IgD-negative memory B cell (primary cell): ENCODE results near the gene IFNA7. TPM values are rescaled to one million over a fixed set of nuclear protein-coding genes. Genes with fewer than 3 reads are reported as not detected.
A peak's percentile ranks its signal among the peaks of the same experiment; 100 is the strongest.
"Not testable (repeated sequence)": the region's sequence is repeated elsewhere in the genome, so short reads cannot be mapped to it uniquely, and the experiment has no call there.

ENCODE experiments used
- H3K27ac Mint-ChIP-seq, 3 donors: one replicate each; pipeline ENCODE4 v1.8.0; 2020 to 2022; ENCODE audit warnings: mild to moderate bottlenecking in 3 of 3, mixed read lengths in 3 of 3, moderate library complexity in 1 of 3
- H3K27me3 Mint-ChIP-seq: one replicate; pipeline ENCODE4 v1.8.0; 2021; ENCODE audit warnings: mixed read lengths
- H3K36me3 Mint-ChIP-seq: one replicate; pipeline ENCODE4 v1.8.0; 2020; ENCODE audit warnings: mild to moderate bottlenecking, mixed read lengths
- H3K4me1 Mint-ChIP-seq, 3 donors: one replicate each; pipeline ENCODE4 v1.8.0; 2020 to 2022; ENCODE audit warnings: mixed read lengths in 3 of 3, mild to moderate bottlenecking in 1 of 3
- H3K4me3 Mint-ChIP-seq, 4 donors: one replicate each; pipeline ENCODE4 v1.8.0; 2020 to 2022; ENCODE audit warnings: mild to moderate bottlenecking in 4 of 4, mixed read lengths in 4 of 4, moderate library complexity in 3 of 4
- H3K9me3 Mint-ChIP-seq, 3 donors: one replicate each; pipeline ENCODE4 v1.8.0; 2020 to 2021; ENCODE audit warnings: mixed read lengths in 3 of 3, mild to moderate bottlenecking in 1 of 3
- polyA plus RNA-seq: library from polyadenylated mRNA; unstranded; fragments of 300-500 nt; fragmentation: Illumina TruSeq; gene quantifications from one replicate; pipeline ENCODE4 v1.2.3, GENCODE V29; 2021

The IFNA7 gene
- polyA plus RNA-seq, 1 donor from 2014 or later, result not detected

DNA sequence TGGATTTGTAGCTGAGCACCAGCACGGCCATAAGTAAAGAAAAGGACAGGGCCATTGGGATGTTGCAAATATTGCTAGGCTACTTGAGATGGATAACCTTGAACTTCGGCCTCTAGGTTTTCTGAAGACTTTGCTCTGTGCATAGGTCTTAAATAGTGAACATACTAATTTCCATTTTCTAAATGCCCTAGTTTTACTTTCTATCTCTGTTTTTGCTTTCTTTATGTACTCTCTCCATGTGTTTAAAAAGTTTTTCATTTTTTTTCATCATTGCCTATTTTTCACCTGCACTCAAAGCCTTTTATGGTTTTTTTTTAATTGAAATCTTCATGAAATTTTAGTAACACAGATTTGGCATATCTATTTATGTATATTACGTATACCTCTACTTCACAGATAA lies 5.0 kb upstream of the IFNA7 start, which contains the start of gene IFNA10:
Gene IFNA10, minus strand, starts transcription at position 101 of the 400 bp plus-strand sequence. Its CDS starts 46 bp downstream, at position 55.
- not testable (repeated sequence) for H3K9me3 Mint-ChIP-seq, H3K4me1 Mint-ChIP-seq, H3K27me3 Mint-ChIP-seq, H3K4me3 Mint-ChIP-seq, H3K27ac Mint-ChIP-seq, H3K36me3 Mint-ChIP-seq

DNA sequence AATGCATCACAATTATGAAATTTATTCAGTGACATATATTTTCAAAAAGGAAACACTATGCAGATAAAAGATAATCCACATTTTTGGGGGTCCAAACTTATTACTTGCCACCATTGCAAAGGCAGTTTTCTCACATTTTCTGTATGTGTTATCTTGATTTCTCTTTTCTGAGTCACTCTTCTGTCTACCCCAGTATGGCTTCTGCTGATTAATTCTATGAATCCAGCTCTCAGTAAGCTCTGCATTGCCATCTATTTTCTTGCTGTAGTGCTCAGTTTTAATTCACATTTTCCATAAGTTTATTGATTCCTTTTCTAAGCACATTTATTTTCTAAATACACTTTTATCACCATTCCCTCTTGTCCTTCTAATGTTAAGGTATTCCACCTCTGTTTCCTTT lies 3.2 kb upstream of the IFNA7 start:
- Mint-ChIP-seq H3K9me3 (peaks cover 0 to 4% (median 3%) of the 10 kb centered on the region in 3 donors), H3K36me3 (peaks cover 2% of the 10 kb centered on the region), H3K4me1 (no peaks in the 10 kb centered on the region), H3K27me3 (peaks cover 15% of the 10 kb centered on the region), H3K27ac (no peak overlapping the region), H3K4me3 (no peak overlapping the region)

DNA sequence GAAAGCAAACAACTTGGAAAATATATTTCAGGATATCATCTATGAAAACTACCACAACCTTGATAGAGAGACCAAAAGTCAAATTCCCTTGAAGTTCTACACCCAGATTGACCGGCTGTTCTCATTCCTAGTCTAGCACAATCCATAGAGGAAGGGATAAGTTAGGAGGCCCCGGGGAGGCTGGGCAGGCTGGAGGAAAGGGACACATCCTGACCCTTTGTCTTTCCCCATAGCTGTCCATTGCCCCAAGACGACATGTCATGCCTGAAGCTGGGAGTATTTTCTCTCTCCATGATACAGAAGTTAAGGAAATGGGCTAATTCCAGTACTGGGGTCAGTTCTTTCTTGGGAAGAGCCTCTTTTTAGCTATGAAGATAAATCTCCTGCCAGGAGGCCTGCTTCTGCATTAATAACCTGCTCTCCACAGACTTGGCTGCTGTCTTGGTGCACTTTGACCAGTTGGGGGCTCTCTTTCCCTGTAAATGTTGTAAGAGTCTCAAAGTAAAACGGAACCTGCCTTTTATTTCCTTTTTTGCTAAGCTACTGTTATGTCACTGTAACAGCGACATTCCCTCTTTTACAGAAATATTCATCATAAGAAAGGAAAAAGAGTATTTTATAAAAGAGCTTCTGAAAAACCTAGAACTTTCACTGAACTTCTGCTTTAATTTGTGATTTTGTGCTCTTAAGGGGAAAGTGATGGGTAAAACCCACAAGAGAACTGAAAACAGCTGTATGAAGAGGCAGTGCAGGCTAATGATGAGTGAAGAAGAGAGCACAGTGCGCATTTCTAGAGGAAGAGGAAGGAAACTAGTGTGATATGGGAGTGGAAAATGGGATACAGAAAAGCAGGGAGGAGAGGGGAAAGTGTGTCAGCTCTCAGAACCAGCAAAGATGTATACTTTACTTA lies 6.9 kb downstream of the IFNA7 start:
- not testable (repeated sequence) for H3K4me1 Mint-ChIP-seq, H3K36me3 Mint-ChIP-seq, H3K9me3 Mint-ChIP-seq, H3K27me3 Mint-ChIP-seq
- peak overlapping the region in 1 of 4 donors; percentile 79 for H3K4me3 Mint-ChIP-seq
- peak overlapping the region in 2 of 3 donors; percentile 20 to 64 for H3K27ac Mint-ChIP-seq

DNA sequence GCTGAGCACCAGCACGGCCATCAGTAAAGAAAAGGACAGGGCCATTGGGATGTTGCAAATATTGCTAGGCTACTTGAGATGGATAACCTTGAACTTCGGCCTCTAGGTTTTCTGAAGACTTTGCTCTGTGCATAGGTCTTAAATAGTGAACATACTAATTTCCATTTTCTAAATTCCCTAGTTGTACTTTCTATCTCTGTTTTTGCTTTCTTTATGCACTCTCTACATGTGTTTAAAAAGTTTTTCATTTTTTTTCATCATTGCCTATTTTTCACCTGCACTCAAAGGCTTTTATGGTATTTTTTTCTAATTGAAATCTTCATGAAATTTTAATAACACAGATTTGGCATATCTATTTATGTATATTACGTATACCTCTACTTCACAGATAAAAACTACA lies 14.5 kb downstream of the IFNA7 start, which contains the start of gene IFNA4:
Gene IFNA4, minus strand, starts transcription at position 101 of the 400 bp plus-strand sequence. Its CDS starts 56 bp downstream, at position 45.
- H3K27me3 Mint-ChIP-seq, H3K27ac Mint-ChIP-seq, H3K4me3 Mint-ChIP-seq, H3K36me3 Mint-ChIP-seq, H3K9me3 Mint-ChIP-seq, H3K4me1 Mint-ChIP-seq: not testable (repeated sequence)

DNA sequence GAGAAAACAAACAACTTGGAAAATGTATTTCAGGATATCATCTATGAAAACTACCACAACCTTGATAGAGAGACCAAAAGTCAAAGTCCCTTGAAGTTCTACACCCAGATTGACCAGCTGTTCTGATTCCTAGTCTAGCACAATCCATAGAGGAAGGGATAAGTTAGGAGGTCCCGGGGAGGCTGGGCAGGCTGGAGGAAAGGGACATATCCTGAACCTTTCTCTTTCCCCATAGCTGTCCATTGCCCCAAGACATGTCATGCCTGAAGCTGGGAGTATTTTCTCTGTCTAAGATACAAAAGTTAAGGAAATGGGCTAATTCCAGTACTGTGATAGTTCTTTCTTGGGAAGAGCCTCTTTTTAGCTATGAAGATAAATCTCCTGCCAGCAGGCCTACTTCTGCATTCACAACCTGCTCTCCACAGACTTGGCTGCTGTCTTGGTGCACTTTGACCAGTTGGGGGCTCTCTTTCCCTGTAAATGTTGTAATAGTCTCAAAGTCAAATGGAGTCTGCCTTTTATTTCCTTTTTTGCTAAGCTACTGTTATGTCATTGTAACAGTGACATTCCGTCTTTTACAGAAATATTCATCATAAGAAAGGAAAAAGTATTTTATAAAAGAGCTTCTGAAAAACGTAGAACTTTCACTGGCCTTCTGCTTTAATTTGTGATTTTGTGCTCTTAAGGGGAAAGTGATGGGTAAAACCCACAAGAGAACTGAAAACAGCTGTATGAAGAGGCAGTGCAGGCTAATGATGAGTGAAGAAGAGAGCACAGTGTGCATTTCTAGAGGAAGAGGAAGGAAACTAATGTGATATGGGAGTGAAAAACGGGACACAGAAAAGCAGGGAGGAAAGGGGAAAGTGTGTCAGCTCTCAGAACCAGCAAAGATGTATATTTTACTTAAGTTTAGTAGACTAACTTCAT lies 18.9 kb downstream of the IFNA7 start:
- H3K27ac Mint-ChIP-seq, H3K4me1 Mint-ChIP-seq, H3K9me3 Mint-ChIP-seq, H3K36me3 Mint-ChIP-seq, H3K4me3 Mint-ChIP-seq, H3K27me3 Mint-ChIP-seq: not testable (repeated sequence)

DNA sequence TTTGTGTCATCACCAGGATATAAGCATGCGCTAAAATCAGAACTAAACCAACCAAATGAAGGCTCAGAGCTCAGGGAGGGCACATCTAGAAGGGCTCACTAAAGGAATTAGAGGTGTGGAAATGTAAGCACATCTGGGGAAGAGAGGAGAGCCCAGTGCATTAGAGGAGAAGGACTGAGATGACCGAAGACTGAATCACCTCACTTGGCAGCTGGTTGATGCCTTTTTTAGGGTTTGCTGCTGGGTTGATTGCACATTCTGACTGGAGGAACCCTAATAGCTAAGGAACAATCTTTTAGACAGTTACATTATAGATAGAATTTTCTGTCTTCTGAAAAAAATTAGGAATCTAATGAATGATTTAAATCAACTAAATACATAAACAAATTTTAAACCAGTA lies 27.3 kb downstream of the IFNA7 start:
- no peak overlapping the region for H3K27ac Mint-ChIP-seq
- H3K36me3 Mint-ChIP-seq, result peaks cover 2% of the 10 kb centered on the region
- H3K27me3 Mint-ChIP-seq, result peaks cover 8% of the 10 kb centered on the region
- H3K4me3 Mint-ChIP-seq, result no peak overlapping the region
- no peaks in the 10 kb centered on the region for H3K4me1 Mint-ChIP-seq
- no peaks in the 10 kb centered on the region for H3K9me3 Mint-ChIP-seq

DNA sequence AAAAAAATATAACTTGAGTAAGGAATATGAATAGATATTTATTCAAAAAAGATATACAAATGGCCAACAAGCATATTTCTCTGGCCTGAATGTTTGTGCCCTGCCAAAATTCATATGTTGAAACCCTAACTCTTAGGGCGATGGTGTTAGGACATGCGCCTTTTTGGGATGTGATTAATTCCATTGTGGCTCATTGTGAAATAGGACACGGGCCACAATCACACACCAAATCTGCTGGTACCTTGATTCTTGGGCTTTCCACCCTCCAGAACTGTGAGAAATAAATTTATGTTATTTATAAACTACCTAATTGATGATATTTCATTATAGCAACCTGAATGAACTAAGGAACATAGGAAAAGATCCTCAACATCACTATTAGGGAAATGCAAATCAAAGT lies 29.8 kb downstream of the IFNA7 start:
- Mint-ChIP-seq H3K4me1 (no peaks in the 10 kb centered on the region), H3K9me3 (no peaks in the 10 kb centered on the region), H3K27me3 (peaks cover 7% of the 10 kb centered on the region), H3K36me3 (peaks cover 2% of the 10 kb centered on the region), H3K27ac (no peak overlapping the region), H3K4me3 (no peak overlapping the region)

DNA sequence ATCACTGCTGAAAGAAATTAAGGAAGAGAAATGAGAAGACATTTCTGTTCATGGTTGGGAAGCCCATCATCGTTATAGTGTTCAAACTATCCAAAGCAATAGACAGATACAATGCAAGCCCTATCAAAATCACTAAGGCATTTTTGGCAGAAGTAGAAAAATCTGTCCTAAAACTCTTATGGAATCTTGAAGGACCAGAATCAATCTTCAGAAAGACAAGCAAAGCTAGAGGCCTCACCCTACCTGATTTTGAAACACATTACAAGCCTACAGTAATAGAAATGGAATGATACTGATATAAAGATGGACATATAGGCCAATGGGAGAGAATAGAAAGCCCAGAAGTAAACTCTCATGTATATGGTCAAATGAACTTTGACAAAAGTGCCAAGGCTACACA lies 30.7 kb downstream of the IFNA7 start:
- Mint-ChIP-seq H3K36me3 (peaks cover 2% of the 10 kb centered on the region), H3K4me3 (no peak overlapping the region), H3K27me3 (peaks cover 7% of the 10 kb centered on the region), H3K9me3 (no peaks in the 10 kb centered on the region), H3K27ac (no peak overlapping the region), H3K4me1 (no peaks in the 10 kb centered on the region)

DNA sequence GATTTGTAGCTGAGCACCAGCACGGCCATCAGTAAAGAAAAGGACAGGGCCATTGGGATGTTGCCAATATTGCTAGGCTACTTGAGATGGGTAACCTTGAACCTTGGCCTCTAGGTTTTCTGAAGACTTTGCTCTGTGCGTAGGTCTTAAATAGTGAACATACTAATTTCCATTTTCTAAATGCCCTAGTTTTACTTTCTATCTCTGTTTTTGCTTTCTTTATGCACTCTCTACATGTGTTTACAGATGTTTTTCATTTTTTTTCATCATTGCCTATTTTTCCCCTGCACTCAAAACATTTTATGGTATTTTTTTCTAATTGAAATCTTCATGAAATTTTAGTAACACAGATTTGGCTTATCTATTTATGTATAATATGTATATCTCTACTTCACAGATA lies 35.4 kb downstream of the IFNA7 start, which contains the start of gene IFNA21:
Gene IFNA21, minus strand, starts transcription at position 101 of the 400 bp plus-strand sequence. Its CDS starts 48 bp downstream, at position 53.
- H3K4me3 Mint-ChIP-seq, result peak within 1 kb of the TSS in 1 of 4 donors; percentile 21
- H3K9me3 Mint-ChIP-seq, H3K36me3 Mint-ChIP-seq, H3K4me1 Mint-ChIP-seq, H3K27me3 Mint-ChIP-seq, H3K27ac Mint-ChIP-seq: not testable (repeated sequence)

DNA sequence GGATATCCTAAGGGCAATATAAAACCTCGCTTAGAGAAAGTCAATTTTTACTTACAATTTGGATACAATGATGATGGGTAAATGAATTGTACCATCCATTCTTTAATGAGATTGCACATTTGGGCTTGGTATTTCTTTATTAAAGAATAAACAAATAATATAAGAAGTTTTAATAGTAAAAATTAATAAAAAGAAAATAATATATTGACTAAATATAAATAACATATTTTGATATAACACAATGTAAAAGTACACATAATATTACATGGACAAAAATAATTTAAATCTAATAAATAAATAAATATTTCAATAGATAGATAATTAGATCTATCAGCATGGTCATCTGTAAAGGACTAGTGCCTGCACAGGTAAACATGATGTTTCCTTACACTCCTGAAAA lies 36.5 kb downstream of the IFNA7 start:
- Mint-ChIP-seq H3K27ac (no peak overlapping the region), H3K9me3 (no peaks in the 10 kb centered on the region), H3K4me1 (peaks cover 0 to 5% (median 2%) of the 10 kb centered on the region in 3 donors), H3K27me3 (peaks cover 4% of the 10 kb centered on the region), H3K36me3 (no peaks in the 10 kb centered on the region), H3K4me3 (no peak overlapping the region)

DNA sequence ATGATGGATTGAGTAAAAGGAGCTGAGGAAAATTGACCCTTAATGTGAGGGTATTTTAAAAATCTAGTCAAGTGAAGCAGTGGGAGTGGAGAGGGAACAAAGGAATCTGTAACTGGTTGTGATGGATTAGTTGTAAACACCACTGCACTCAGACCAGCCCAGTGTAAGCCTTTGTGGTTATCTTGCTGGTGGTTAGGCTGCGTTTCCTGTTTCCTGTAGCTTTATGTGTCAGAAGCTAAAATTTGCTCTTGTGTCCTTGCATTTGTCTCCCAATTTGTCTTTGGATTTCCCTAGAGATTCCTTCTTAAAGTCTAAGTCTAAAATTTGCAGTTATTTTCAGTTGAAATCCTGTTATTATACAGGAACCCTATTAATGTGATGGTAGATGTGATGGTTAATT lies 41.8 kb downstream of the IFNA7 start:
- H3K9me3 Mint-ChIP-seq, result peaks cover 0 to 3% (median 0%) of the 10 kb centered on the region in 3 donors
- peaks cover 3% of the 10 kb centered on the region for H3K27me3 Mint-ChIP-seq
- no peak overlapping the region for H3K4me3 Mint-ChIP-seq
- H3K4me1 Mint-ChIP-seq, result peaks cover 2 to 12% (median 5%) of the 10 kb centered on the region in 3 donors
- no peaks in the 10 kb centered on the region for H3K36me3 Mint-ChIP-seq
- H3K27ac Mint-ChIP-seq, result no peak overlapping the region

DNA sequence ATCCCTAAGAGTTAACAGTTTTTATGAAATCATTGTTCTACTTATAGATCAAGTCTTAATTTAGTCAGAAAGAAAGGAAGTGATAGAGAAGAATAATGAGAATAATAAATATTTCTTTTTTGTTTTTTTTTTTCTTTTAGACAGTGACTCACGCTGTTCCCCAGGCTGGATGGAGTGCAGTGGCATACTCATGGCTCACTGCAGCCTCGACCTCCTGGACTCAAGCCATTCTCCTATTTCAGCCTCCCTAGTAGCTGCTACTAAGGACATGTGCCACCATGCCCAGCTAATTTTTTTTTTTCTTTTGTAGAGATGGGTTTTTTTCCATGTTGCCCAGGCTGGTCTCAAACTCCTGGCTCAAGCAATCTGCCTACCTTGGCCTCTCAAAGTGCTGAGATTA lies 46.5 kb downstream of the IFNA7 start:
- H3K27ac Mint-ChIP-seq, result no peak overlapping the region
- peaks cover 0 to 7% (median 5%) of the 10 kb centered on the region in 3 donors for H3K4me1 Mint-ChIP-seq
- peaks cover 3% of the 10 kb centered on the region for H3K27me3 Mint-ChIP-seq
- H3K9me3 Mint-ChIP-seq, result peaks cover 0 to 3% (median 0%) of the 10 kb centered on the region in 3 donors
- H3K4me3 Mint-ChIP-seq, result no peak overlapping the region
- no peaks in the 10 kb centered on the region for H3K36me3 Mint-ChIP-seq

DNA sequence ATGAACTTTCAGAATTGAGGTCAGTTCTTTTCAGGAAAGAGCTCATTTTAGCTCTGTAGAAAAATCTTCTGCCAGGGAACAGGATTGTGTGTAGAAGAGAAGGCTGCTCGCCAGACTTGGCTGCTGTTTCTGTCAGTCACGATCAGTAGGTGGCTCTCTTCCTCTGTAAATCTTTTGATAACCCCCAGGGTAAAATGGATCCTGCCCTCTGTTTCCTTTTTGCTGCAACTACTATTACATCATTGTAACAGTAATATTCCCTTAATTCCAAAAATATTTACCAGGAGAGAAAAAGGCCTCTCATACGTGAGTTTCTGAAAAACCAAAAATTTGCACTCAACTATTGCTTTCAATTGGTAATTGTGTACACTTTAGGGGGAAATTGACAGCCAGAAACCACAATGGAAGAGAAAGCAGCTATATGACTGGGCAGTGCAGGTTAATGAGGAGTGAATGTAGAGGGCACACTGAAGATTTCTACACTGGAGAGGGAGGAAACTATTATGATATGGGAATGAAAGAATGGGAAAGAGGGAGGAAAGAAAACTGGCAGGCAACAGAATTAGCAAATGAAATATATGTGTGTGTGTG lies 47.9 kb downstream of the IFNA7 start:
- Mint-ChIP-seq H3K4me3 (no peak overlapping the region), H3K36me3 (no peaks in the 10 kb centered on the region), H3K4me1 (peaks cover 0 to 2% (median 0%) of the 10 kb centered on the region in 3 donors), H3K27ac (no peak overlapping the region), H3K9me3 (peaks cover 0 to 3% (median under 1%) of the 10 kb centered on the region in 3 donors), H3K27me3 (peaks cover 3% of the 10 kb centered on the region)

DNA sequence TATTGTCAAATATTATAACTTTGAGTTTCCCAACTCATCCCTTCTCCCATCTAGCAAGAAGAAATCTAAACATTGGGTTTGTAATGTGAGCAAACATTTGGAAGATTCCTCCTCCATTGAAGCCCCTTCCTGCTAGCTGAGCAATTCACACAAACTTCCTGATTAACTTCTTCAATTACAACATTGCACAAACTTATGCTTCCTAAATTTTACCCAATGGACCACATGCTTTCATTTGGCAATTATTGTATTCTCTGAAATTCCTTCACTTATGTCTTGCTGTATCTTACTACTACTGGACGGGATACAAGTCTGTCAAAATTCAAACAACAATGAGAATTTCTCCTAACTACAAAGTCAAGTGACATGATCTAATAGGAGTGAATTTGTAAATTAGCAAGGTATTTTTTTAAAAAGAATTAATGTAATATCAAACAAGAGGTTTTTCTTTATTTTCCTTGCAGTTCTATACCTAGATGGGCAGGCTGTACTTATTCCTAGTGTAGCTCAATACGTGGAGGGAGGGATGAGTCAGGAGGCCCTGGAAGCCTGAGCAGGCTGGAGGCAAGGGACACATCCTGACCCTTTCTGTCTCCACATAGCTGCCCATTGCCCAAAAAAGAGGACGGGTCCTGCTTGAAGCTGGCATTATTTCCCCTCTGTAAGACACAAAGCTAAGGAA lies 48.5 kb downstream of the IFNA7 start:
- Mint-ChIP-seq H3K27me3 (peaks cover 3% of the 10 kb centered on the region), H3K27ac (no peak overlapping the region), H3K36me3 (no peaks in the 10 kb centered on the region), H3K4me3 (no peak overlapping the region), H3K9me3 (peaks cover 0 to 6% (median 4%) of the 10 kb centered on the region in 3 donors), H3K4me1 (no peaks in the 10 kb centered on the region)
